Measurements from ENCODE around the gene DOC2A.
"Not testable (repeated sequence)": the region's sequence is repeated elsewhere in the genome, so short reads cannot be mapped to it uniquely, and the experiment has no call there.

GRCh38 chr16:30040690-30041089 is 29.9 kb upstream of the DOC2A start:
- not testable (repeated sequence) for TF ChIP-seq CTCF (IDR thresholded peaks at IDR 0.05; ENCODE audit: low read depth, low read length, missing input control); JUND (IDR thresholded peaks at IDR 0.05); REST (IDR thresholded peaks at IDR 0.05); RAD21 (IDR thresholded peaks at IDR 0.05); RXRA (IDR thresholded peaks at IDR 0.05); ZBTB33 (IDR thresholded peaks at IDR 0.05); ATF3 (IDR thresholded peaks at IDR 0.05); FOXA1 (IDR thresholded peaks at IDR 0.05); NR2F2 (IDR thresholded peaks at IDR 0.05); TAF1 (conservative IDR thresholded peaks at IDR 0.05); GABPA (IDR thresholded peaks at IDR 0.05 in 1 of 2, conservative IDR thresholded peaks at IDR 0.05 in 1 of 2); MAX (IDR thresholded peaks at IDR 0.05)
